ENCODE data around the gene PLXNA2.

Gene PLXNA2

GRCh38 chr1:208083715-208084085 lies 160.5 kb downstream of the PLXNA2 start:
- no peak for DNase-seq

DNA sequence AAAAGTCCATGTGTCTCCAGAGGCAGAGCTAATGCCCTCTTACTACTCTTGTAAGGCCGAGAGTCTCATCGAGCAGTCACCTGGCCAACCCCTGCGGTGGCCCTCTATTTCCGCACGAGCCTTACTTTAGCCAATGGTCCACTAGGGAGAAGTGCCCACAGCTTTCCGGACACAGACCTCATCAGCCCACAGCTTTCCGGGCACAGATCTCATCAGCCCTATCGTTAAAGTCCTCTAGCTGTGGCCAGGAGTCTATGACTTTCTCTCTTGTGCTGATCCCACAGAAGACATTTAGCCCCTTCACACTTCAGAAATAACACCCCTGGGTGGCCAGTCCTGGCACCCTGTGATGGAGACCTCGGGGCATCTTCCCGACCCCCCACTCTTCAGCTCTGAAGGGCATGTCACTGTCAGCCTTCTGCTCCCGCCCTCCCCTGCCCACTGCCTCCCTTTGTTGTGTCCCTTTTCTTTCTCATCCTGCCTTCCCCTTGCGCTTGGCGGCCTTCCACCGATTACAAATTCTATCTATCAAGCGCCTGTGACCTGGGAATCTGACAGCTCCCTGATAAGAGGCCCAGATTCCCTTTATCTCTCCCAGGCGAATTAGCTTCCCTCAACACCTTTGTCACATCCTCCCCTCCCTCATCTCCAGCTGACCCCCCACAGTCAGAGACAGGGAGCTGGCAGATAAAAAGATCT lies 161.0 kb downstream of the PLXNA2 start:
- no peak for DNase-seq

- no peak for DNase-seq
These were observed 162.2 kb downstream of the PLXNA2 start for GRCh38 chr1:208081972-208082371.

GRCh38 chr1:208080396-208081286 lies 163.5 kb downstream of the PLXNA2 start:
- DNase-seq: no peak

- DNase-seq: no peak
These were observed 165.0 kb downstream of the PLXNA2 start for GRCh38 chr1:208079161-208079560.

DNA sequence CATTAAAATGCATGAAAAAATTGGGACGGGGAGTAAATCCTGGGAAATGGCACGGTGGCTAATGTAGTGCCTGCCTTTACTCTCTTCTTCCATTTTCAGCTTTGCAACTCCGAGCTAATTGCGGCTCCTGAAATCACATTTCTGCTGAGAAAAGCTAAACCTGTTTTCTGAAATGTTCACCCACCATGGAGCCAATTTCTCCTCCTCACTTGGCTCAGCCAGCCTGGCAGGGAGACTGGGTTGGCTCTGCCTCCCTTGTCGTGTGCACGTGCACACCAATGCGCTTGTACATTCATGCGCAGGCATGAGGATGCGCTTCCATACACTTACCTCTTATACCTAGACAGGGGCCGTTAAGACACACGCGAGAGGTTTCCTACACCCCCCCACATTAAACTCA lies 165.4 kb downstream of the PLXNA2 start:
- no peak for DNase-seq

GRCh38 chr1:208077232-208078075 lies 166.7 kb downstream of the PLXNA2 start:
- DNase-seq: no peak

- DNase-seq: no peak
These were observed 169.8 kb downstream of the PLXNA2 start for GRCh38 chr1:208074353-208074752.

- DNase-seq: no peak
These were observed 172.7 kb downstream of the PLXNA2 start for GRCh38 chr1:208071435-208072031.

DNA sequence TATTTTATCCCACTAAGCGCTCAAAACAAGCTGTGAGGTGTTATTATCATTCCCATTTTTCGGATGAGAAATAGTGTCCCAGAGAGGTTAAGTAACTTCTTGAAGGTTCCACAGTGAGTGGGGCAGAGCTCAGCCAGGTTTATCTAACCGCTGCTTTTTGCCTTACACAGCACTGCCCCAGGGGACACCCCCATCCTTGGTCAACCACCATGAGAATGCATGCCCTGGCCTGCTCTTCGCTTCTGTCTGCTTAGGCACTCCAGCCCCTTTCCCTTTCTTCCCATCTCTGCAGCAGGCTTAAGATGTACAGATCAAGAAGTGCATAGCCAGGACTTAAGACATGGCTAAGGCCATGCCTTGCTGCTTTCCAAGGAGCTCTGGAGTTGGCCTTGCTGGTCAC lies 174.3 kb downstream of the PLXNA2 start:
- DNase-seq: no peak

DNA sequence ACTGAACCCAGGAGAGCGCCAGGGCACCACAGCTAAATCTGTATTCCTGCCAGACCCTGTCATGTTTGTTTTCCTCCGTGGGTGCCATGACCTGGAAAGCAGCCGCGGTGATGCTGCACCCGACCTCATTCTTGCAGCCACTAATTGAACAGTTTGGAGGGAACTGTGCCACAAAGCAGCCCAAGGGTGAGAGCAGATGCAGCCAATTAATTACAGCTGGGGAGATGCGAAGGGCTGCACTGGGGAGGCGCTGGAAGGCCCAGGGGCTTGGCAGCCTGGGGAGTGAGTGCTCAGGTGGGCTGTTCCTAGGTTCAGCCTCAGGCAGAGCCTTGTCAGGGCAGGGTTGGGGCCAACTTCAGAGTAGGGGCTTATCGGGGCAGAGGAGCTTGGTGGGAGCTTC lies 174.9 kb downstream of the PLXNA2 start:
- DNase-seq: no peak

DNA sequence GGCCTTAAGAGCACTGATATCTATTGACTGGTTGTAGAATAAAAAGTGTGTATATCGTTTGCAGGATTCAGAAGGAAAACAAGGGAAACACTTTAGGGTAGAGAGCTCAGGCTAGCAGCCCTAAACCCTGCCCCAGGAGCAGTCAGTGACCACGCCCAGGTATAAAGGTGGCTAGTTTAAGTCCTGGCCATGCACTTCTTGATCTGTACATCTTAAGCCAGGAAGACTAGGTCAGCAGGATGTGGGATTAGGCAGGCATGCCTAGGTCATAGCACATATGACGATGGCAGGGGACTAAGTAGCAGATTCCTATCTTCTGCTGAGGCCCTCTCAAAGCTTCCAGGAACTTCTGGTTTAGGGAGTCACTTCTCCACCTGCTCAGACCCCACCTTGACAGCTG lies 175.3 kb downstream of the PLXNA2 start:
- DNase-seq: no peak

GRCh38 chr1:208068407-208068806 lies 175.8 kb downstream of the PLXNA2 start:
- DNase-seq: no peak

- no peak for DNase-seq
These were observed 177.6 kb downstream of the PLXNA2 start for GRCh38 chr1:208066583-208066982.

GRCh38 chr1:208065862-208066261 lies 178.3 kb downstream of the PLXNA2 start:
- no peak for DNase-seq

GRCh38 chr1:208061632-208062031 lies 182.6 kb downstream of the PLXNA2 start:
- DNase-seq: no peak

DNA sequence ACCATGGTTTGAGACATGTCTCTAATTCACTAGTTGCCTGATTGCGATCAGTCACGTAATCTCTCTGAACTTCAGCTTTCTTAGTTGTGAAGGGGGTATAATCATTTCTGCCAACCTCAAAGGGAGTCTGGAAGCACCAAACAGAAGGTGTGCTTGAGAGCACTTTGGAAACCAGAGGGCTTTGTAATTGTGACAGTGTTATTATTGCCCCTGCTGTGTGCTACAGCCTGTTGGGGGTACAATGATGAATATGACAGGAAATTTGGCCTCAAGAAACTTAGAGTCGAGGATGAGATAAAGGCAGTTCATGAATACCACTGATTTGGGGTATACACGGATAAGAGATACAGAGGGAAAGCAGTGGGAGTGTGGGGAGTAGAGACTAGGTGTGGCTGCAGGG lies 183.1 kb downstream of the PLXNA2 start:
- no peak for DNase-seq

DNA sequence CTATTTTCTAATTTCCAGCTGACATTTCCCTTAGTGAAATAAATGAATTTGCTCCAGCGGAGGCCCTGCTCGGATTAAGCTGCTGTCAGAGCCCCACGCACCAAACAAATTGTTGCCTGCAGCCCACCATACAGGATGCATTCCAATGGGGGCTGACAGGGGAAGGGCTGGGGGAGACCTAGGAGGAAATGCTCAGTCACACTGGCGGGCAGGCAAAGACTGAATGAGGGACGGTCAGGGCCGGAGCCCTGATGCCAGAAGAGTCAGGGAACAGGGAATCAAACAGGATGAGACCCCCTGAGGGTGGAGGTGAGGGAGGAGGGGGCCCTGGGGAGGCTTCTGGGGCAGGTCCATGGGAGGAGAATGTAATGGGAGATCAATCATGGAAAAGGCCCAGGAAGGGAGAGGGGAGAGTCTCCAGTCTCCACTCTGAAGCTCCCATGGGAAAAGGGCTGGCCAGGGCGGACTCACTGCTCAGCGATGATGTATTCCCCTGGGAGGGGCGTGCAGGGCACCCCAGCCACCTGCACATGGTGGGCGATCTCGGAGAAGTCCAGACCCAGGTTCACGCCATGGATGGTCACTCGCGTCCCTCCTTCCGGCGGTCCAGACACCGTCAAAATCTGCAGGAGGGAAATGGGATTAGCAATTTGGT lies 183.8 kb downstream of the PLXNA2 start:
- no peak for DNase-seq

GRCh38 chr1:208059409-208060001 lies 184.7 kb downstream of the PLXNA2 start:
- DNase-seq: no peak

DNA sequence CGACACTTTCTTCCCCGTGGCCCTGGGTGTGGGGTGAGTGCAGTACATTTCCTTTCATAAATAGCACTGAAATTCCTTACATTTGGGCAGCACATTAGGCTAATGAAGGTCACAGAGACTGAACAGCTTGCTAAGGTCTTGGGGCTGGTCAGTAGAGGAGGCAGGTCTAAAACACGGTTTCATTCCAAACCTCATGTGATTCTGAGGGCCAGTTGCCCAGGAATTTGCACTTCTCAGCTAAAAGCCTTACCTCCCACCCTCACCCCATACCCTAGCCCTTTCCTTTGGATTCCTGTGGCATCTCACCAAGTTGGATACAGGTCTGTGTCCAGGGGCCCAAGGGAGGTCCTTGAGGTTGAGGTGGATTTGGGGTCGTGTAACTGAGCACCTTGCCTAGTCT lies 185.4 kb downstream of the PLXNA2 start:
- DNase-seq: no peak

- no peak for DNase-seq
These were observed 185.9 kb downstream of the PLXNA2 start for GRCh38 chr1:208058267-208058666.

- no peak for DNase-seq
These were observed 187.1 kb downstream of the PLXNA2 start for GRCh38 chr1:208057056-208057455.
